ENCODE results near the gene USP1.

Gene USP1

GRCh38 chr1:62436466-62437272 lies at the start of gene USP1:
USP1 (plus strand) TSS chr1:62437049; CDS start chr1:62439868, 2,819 bp downstream.
- peak; percentile 97 for DNase-seq

GRCh38 chr1:62389531-62389930 lies 47.3 kb upstream of the USP1 start:
- DNase-seq: no peak

- no peak for DNase-seq
Measured at GRCh38 chr1:62390071-62390470, 46.8 kb upstream of the USP1 start.

GRCh38 chr1:62391369-62391971 lies 45.4 kb upstream of the USP1 start:
- DNase-seq: no peak

- DNase-seq: no peak
Measured at GRCh38 chr1:62392951-62393350, 43.9 kb upstream of the USP1 start.

GRCh38 chr1:62394646-62395045 lies 42.2 kb upstream of the USP1 start:
- DNase-seq: no peak

GRCh38 chr1:62395291-62395690 lies 41.6 kb upstream of the USP1 start:
- DNase-seq: no peak

- DNase-seq: no peak
Measured at GRCh38 chr1:62396871-62397270, 40.0 kb upstream of the USP1 start.

GRCh38 chr1:62397301-62397700 lies 39.5 kb upstream of the USP1 start:
- no peak for DNase-seq

GRCh38 chr1:62398377-62398776 lies 38.5 kb upstream of the USP1 start:
- DNase-seq: no peak

- DNase-seq: no peak
Measured at GRCh38 chr1:62401034-62401760, 35.7 kb upstream of the USP1 start.

GRCh38 chr1:62405247-62405646 lies 31.6 kb upstream of the USP1 start:
- DNase-seq: no peak

- no peak for DNase-seq
Measured at GRCh38 chr1:62406576-62406975, 30.3 kb upstream of the USP1 start.

GRCh38 chr1:62407398-62408009 lies 29.3 kb upstream of the USP1 start:
- DNase-seq: no peak

GRCh38 chr1:62415687-62416086 lies 21.2 kb upstream of the USP1 start:
- DNase-seq: no peak

GRCh38 chr1:62417351-62417999 lies 19.4 kb upstream of the USP1 start:
- DNase-seq: no peak

- no peak for DNase-seq
Measured at GRCh38 chr1:62420214-62420613, 16.6 kb upstream of the USP1 start.

- DNase-seq: no peak
Measured at GRCh38 chr1:62423580-62424242, 13.1 kb upstream of the USP1 start.

GRCh38 chr1:62424411-62424810 lies 12.4 kb upstream of the USP1 start:
- DNase-seq: no peak

GRCh38 chr1:62425041-62425440 lies 11.8 kb upstream of the USP1 start:
- no peak for DNase-seq

- DNase-seq: no peak
Measured at GRCh38 chr1:62426237-62426636, 10.6 kb upstream of the USP1 start.

- no peak for DNase-seq
Measured at GRCh38 chr1:62426794-62427193, 10.1 kb upstream of the USP1 start.
